ENCODE measurements around the gene PSME4. TPM values are rescaled to one million over a fixed set of nuclear protein-coding genes. Genes with fewer than 3 reads are reported as not detected.

Gene PSME4
- total and polyA plus RNA-seq, 2 donors (not counting 1 experiment from before 2014, with no cell fraction given) = 34.5 to 61.9 TPM

DNA sequence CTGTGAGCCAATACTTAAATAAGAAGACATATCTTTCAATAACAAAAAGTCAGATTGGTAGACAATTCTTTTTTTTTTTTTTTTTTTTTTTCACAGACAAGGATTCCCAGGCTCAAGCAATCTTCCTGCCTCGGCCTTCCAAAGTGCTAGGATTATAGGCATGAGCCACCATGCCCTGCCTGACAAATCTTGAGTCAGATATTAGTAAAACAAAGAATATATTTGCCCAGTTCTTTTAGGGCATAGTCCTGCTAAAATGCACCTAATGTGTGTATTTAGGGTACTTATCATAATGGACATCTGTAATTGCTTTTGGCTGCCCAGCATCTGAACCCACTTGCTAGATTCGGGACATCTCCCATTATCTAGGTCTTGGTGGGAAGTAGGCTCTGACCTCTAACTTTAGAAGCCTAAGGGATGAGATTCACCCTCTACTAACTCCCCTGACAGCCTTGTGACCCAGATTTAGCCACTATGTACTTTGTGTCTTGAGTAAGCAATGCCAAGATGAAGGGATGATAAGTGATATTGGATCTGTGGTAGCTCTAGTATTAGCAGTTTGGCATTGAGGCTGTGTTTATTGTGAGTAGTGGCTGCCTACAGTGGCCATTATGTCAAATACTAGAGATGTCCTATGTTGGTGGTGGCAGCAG is 18.5 kb upstream of the PSME4 start:
- ChIA-PET CTCF (no interaction called here), POLR2A (no interaction called here)
- DNase-seq = no peak
- no peak overlapping the region for H3K27ac Mint-ChIP-seq
- Histone ChIP-seq H3K36me3 (replicated peaks in 1 of 2; ENCODE audit: control extremely low read depth in 1 of 2, control insufficient read depth in 1 of 2, extremely low read depth in 1 of 2, insufficient read depth in 2 of 2, low read length in 1 of 2) (no peaks in the 10 kb centered on the region), H3K9ac (ENCODE audit: low read length) (no peak overlapping the region), H3K4me2 (replicated peaks; ENCODE audit: low read depth, low read length, poor library complexity, severe bottlenecking) (no peak overlapping the region), H3K27me3 (replicated peaks in 1 of 4; ENCODE audit: control extremely low read depth in 1 of 4, control insufficient read depth in 3 of 4, insufficient read depth in 4 of 4, low read length in 3 of 4) (no peaks in the 10 kb centered on the region), H3K79me2 (ENCODE audit: control insufficient read depth, insufficient read depth, low read length) (peaks cover 43% of the 10 kb centered on the region), H3K9me3 (ENCODE audit: control extremely low read depth in 1 of 3, control insufficient read depth in 2 of 3, insufficient read depth in 1 of 3, low read length in 2 of 3) (peaks cover 0 to 4% (median 0%) of the 10 kb centered on the region in 3 donors), H3K4me1 (ENCODE audit: control insufficient read depth in 2 of 2, insufficient read depth in 2 of 2, low read length in 2 of 2) (peaks cover 23 to 30% of the 10 kb centered on the region in 2 donors), H3K27ac (ENCODE audit: low read length in 2 of 2) (no peak overlapping the region), H3K4me3 (ENCODE audit: control extremely low read depth in 1 of 5, extremely low read depth in 1 of 5, insufficient read depth in 1 of 5, low read depth in 2 of 5, low read length in 4 of 5) (no peak overlapping the region), H2AFZ (ENCODE audit: insufficient read depth, low read depth, low read length, poor library complexity, severe bottlenecking) (no peak overlapping the region), H4K20me1 (ENCODE audit: control insufficient read depth, insufficient read depth, low read length, poor library complexity, severe bottlenecking) (no peaks in the 10 kb centered on the region)
- no peaks in the 10 kb centered on the region for H3K27me3 Mint-ChIP-seq
- H3K4me3 Mint-ChIP-seq = no peak overlapping the region
- H3K4me1 Mint-ChIP-seq = peaks cover 37% of the 10 kb centered on the region
- intact Hi-C loops (cut with micrococcal nuclease) = no loop called here
- no peak for TF ChIP-seq EZH2 (IDR thresholded peaks at IDR 0.05; ENCODE audit: borderline replicate concordance, insufficient read depth, low read depth, low read length, poor library complexity, severe bottlenecking)
- TF ChIP-seq, protein P1, sequence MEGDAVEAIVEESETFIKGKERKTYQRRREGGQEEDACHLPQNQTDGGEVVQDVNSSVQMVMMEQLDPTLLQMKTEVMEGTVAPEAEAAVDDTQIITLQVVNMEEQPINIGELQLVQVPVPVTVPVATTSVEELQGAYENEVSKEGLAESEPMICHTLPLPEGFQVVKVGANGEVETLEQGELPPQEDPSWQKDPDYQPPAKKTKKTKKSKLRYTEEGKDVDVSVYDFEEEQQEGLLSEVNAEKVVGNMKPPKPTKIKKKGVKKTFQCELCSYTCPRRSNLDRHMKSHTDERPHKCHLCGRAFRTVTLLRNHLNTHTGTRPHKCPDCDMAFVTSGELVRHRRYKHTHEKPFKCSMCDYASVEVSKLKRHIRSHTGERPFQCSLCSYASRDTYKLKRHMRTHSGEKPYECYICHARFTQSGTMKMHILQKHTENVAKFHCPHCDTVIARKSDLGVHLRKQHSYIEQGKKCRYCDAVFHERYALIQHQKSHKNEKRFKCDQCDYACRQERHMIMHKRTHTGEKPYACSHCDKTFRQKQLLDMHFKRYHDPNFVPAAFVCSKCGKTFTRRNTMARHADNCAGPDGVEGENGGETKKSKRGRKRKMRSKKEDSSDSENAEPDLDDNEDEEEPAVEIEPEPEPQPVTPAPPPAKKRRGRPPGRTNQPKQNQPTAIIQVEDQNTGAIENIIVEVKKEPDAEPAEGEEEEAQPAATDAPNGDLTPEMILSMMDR (IDR thresholded peaks at IDR 0.05) = no peak
- no peaks in the 10 kb centered on the region for H3K9me3 Mint-ChIP-seq (ENCODE audit: insufficient read depth)
- WGBS (ENCODE audit: insufficient coverage) = no CpG with 5 or more reads among the region's 2 CpGs
- no peak for ATAC-seq (ENCODE audit: low read depth)

DNA sequence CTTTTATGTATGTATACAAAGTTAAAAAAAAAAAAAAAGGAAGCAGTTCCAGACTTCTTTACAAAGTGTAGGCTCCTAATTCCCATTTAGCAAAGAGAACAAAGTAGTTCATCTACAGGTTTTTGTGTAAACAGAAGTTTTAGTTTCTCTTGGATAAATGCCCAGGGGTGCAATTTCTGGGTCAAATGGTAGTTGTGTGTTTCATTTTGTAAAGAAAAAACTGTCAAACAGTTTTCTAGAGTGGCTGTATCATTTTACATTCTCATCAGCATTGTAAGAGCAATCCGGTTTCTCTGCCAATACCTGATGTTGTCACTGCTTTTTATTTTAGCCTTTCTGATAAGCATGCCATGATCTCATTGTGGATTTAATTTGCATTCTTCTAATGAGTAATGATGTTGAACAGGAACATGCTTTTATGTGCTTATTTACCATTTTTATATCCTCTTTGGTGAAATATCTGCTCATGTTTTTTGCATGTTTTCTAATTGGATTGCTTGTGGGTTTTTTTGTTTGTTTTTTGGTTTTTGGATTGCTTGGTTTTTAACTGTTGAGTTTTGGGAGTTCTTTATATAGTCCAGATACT is 16.6 kb upstream of the PSME4 start:
- no CpG with 5 or more reads among the region's 1 CpG for WGBS (ENCODE audit: insufficient coverage)
- H3K27me3 Mint-ChIP-seq = no peaks in the 10 kb centered on the region
- Histone ChIP-seq H3K27me3 (replicated peaks in 1 of 4; ENCODE audit: control extremely low read depth in 1 of 4, control insufficient read depth in 3 of 4, insufficient read depth in 4 of 4, low read length in 3 of 4) (no peaks in the 10 kb centered on the region), H3K79me2 (ENCODE audit: control insufficient read depth, insufficient read depth, low read length) (peaks cover 35% of the 10 kb centered on the region), H3K4me3 (ENCODE audit: control extremely low read depth in 1 of 5, extremely low read depth in 1 of 5, insufficient read depth in 1 of 5, low read depth in 2 of 5, low read length in 4 of 5) (no peak overlapping the region), H3K9ac (ENCODE audit: low read length) (no peak overlapping the region), H3K27ac (ENCODE audit: low read length in 2 of 2) (peak overlapping the region; percentile 17 to 64), H3K9me3 (ENCODE audit: control extremely low read depth in 1 of 3, control insufficient read depth in 2 of 3, insufficient read depth in 1 of 3, low read length in 2 of 3) (peaks cover 0 to 4% (median 0%) of the 10 kb centered on the region in 3 donors), H3K4me2 (replicated peaks; ENCODE audit: low read depth, low read length, poor library complexity, severe bottlenecking) (peak overlapping the region; percentile 31), H2AFZ (ENCODE audit: insufficient read depth, low read depth, low read length, poor library complexity, severe bottlenecking) (no peak overlapping the region), H4K20me1 (ENCODE audit: control insufficient read depth, insufficient read depth, low read length, poor library complexity, severe bottlenecking) (no peaks in the 10 kb centered on the region), H3K36me3 (replicated peaks in 1 of 2; ENCODE audit: control extremely low read depth in 1 of 2, control insufficient read depth in 1 of 2, extremely low read depth in 1 of 2, insufficient read depth in 2 of 2, low read length in 1 of 2) (peaks cover 0 to 6% of the 10 kb centered on the region in 2 experiments), H3K4me1 (ENCODE audit: control insufficient read depth in 2 of 2, insufficient read depth in 2 of 2, low read length in 2 of 2) (peaks cover 6 to 15% of the 10 kb centered on the region in 2 donors)
- H3K4me3 Mint-ChIP-seq = peak overlapping the region; percentile 17
- TF ChIP-seq, protein P1 (IDR thresholded peaks at IDR 0.05) = no peak
- TF ChIP-seq EZH2 (IDR thresholded peaks at IDR 0.05; ENCODE audit: borderline replicate concordance, insufficient read depth, low read depth, low read length, poor library complexity, severe bottlenecking) = no peak
- no peaks in the 10 kb centered on the region for H3K9me3 Mint-ChIP-seq (ENCODE audit: insufficient read depth)
- intact Hi-C loops (cut with micrococcal nuclease) = no loop called here
- ATAC-seq (ENCODE audit: low read depth) (no peak), DNase-seq (no peak)
- H3K4me1 Mint-ChIP-seq = peaks cover 28% of the 10 kb centered on the region
- CTCF ChIA-PET = no interaction called here
- peak overlapping the region; percentile 42 for H3K27ac Mint-ChIP-seq
- POLR2A ChIA-PET = interaction anchor here (1.2 kb wide), 1 partner anchor 16 kb away, joined by 7 read pairs; the partner anchor contains the start of gene PSME4
